Limb (tissue), 2 donors: ENCODE results near the gene SDCBP2.
"Not testable (repeated sequence)": the region's sequence is repeated elsewhere in the genome, so short reads cannot be mapped to it uniquely, and the experiment has no call there.

Experiments
- DNase-seq, 2 donors: peaks; one replicate each; pipeline ENCODE4 v3.0.0-alpha.2; 2016; ENCODE audit errors: extremely low spot score in 2 of 2

The SDCBP2 gene

GRCh38 chr20:1360094-1360846 lies 31.3 kb upstream of the SDCBP2 start:
- no peak for DNase-seq

GRCh38 chr20:1357921-1358671 lies 29.2 kb upstream of the SDCBP2 start:
- no peak for DNase-seq

- DNase-seq = no peak
Observed at GRCh38 chr20:1353956-1354355, 25.0 kb upstream of the SDCBP2 start.

GRCh38 chr20:1346315-1346969 lies 17.5 kb upstream of the SDCBP2 start:
- no peak for DNase-seq

- DNase-seq = no peak
Observed at GRCh38 chr20:1345756-1346093, 16.8 kb upstream of the SDCBP2 start.

GRCh38 chr20:1345030-1345755 lies 16.3 kb upstream of the SDCBP2 start:
- DNase-seq = no peak

GRCh38 chr20:1343446-1344124 lies 14.6 kb upstream of the SDCBP2 start:
- DNase-seq = not testable (repeated sequence)

GRCh38 chr20:1341561-1342265 lies 12.8 kb upstream of the SDCBP2 start:
- no peak for DNase-seq

- no peak for DNase-seq
Observed at GRCh38 chr20:1338801-1339200, 9.9 kb upstream of the SDCBP2 start.

GRCh38 chr20:1338096-1338495 lies 9.2 kb upstream of the SDCBP2 start:
- no peak for DNase-seq

GRCh38 chr20:1337441-1337840 lies 8.5 kb upstream of the SDCBP2 start:
- DNase-seq = no peak

GRCh38 chr20:1336699-1337367 lies 7.9 kb upstream of the SDCBP2 start:
- no peak for DNase-seq

- DNase-seq = no peak
Observed at GRCh38 chr20:1335961-1336698, 7.2 kb upstream of the SDCBP2 start.

- no peak for DNase-seq
Observed at GRCh38 chr20:1334761-1335160, 5.8 kb upstream of the SDCBP2 start.

- DNase-seq = no peak
Observed at GRCh38 chr20:1334370-1334731, 5.4 kb upstream of the SDCBP2 start.

GRCh38 chr20:1333462-1334369 lies 4.8 kb upstream of the SDCBP2 start:
- DNase-seq = no peak

GRCh38 chr20:1332749-1333300 lies 3.9 kb upstream of the SDCBP2 start:
- no peak for DNase-seq

- no peak for DNase-seq
Observed at GRCh38 chr20:1331801-1332453, 3.0 kb upstream of the SDCBP2 start.
